Choroid plexus epithelial cell (primary cell): ENCODE data around the gene BDKRB2.

Experiments
- DNase-seq: peaks from one replicate; pipeline ENCODE4 v3.0.0-alpha.2; 2010; ENCODE audit warnings: low read depth
- H3K4me3 ChIP-seq: 2 replicates; pipeline ENCODE4 v1.5.1; 2011; ENCODE audit warnings: low read depth, mild to moderate bottlenecking, control low read depth, low read length, moderate library complexity
- TF ChIP-seq, protein P1 (sequence below): conservative IDR thresholded peaks from 2 replicates; pipeline ENCODE4 v1.5.1; 2011; ENCODE audit warnings: low read depth, mild to moderate bottlenecking, control low read depth, inconsistent platforms, low read length, moderate library complexity

Gene BDKRB2

DNA sequence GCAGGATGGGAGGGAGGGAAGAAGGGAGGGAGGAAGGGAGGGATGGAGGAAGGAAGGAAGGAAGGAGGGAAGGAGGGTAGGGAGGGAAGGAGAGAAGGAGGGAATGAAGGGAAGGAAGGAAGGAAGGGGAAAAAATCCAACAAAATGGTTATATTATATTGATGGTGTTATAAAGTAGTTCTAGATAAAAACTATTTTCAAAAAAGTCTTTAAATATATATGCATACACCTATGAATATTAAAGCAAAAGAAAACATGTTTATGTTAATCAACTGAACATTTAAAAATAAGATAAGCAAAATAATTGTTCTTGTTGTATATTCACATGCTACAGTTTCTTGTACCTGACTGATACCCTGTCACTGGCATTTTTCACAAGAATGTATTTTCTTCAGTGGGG lies 53.3 kb downstream of the BDKRB2 start:
- DNase-seq, result no peak
- H3K4me3 ChIP-seq, result no peak overlapping the region
- TF ChIP-seq, protein P1, sequence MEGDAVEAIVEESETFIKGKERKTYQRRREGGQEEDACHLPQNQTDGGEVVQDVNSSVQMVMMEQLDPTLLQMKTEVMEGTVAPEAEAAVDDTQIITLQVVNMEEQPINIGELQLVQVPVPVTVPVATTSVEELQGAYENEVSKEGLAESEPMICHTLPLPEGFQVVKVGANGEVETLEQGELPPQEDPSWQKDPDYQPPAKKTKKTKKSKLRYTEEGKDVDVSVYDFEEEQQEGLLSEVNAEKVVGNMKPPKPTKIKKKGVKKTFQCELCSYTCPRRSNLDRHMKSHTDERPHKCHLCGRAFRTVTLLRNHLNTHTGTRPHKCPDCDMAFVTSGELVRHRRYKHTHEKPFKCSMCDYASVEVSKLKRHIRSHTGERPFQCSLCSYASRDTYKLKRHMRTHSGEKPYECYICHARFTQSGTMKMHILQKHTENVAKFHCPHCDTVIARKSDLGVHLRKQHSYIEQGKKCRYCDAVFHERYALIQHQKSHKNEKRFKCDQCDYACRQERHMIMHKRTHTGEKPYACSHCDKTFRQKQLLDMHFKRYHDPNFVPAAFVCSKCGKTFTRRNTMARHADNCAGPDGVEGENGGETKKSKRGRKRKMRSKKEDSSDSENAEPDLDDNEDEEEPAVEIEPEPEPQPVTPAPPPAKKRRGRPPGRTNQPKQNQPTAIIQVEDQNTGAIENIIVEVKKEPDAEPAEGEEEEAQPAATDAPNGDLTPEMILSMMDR, result no peak

DNA sequence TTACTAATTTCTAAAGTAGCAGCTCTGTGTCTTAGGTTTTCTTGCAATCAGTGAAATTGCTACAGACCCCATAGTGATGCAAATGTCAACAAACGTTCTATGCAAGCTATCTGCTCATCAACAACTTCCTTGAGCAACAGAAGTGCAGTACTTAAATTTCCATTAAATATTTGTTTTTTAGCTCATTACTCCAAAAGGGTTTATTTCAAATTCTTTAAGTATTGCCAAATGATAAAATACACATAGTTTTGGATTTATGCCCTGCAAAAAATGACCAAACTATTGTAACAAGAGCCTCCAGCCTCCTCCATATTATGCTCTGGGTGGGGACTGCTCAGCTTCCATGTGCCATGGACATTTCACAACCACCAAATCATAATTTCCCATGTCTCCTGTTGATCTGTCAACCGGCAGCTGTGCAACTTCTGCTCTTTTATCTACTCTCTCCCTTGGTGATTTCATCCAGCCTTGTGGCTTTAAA lies 55.7 kb downstream of the BDKRB2 start:
- H3K4me3 ChIP-seq, result no peak overlapping the region
- TF ChIP-seq, protein P1, result no peak
- DNase-seq, result peak; percentile 79

DNA sequence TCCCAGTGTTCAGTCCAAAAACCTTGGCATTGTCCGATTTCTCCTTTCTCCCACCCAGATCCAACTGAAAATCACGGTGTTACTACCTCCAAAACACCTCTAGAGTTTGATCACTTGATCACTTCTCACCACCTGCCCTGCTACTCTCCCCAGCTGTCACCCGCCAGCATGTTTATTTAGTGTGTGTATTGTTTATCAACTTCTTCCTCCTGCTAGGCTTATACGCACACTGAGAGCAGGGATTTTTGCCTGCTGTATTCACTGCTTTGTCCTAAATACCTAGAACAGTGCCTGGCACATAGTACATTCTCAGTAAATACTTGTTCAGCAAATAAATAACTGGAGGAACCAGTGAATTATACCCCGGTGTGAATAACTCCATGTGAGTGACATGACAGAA lies 56.4 kb downstream of the BDKRB2 start:
- DNase-seq, result no peak
- H3K4me3 ChIP-seq, result no peak overlapping the region
- TF ChIP-seq, protein P1, result no peak

DNA sequence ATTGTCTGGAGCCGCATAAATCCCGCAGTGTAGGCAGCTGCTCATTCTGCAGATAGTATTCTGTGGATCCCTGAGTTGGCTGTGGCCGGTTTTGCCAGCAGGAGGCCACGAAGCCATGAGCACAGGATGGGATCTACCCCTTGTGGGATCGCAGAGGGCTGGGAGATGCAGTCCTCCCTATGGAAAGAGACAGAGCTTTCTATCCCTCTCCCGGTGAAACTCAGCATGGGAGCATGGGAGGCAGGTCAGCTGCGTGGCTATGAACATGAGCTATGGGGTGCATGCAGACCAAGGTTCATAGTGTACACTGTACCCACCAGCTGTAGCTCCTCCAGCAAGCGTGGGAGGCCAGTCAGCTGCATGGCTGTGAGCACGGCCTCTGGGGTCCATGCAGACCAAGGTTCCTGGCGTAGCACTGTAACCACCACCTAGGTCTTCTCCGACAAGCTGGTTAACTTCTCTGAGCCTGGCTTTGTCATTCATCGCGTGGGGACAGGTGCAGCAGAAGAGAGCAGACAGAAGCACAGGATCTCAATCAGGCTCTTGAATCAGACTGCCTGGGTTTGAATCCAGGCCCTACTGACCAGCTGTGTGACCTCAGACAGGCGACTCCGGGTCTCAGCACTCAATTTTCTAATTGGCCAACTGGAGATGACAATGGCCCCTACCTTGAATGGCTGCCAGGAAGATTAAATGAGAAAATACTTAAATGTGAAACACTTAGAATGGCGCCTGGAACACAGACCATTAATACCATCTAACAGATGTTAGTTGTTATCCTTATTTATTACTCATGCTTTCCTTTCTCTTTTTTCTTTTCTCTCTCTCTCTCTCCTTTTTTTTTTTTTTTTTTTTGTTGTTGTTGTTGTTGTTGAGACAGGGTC lies 57.4 kb downstream of the BDKRB2 start:
- no peak overlapping the region for H3K4me3 ChIP-seq
- no peak for DNase-seq
- TF ChIP-seq, protein P1, result peak; percentile 17

DNA sequence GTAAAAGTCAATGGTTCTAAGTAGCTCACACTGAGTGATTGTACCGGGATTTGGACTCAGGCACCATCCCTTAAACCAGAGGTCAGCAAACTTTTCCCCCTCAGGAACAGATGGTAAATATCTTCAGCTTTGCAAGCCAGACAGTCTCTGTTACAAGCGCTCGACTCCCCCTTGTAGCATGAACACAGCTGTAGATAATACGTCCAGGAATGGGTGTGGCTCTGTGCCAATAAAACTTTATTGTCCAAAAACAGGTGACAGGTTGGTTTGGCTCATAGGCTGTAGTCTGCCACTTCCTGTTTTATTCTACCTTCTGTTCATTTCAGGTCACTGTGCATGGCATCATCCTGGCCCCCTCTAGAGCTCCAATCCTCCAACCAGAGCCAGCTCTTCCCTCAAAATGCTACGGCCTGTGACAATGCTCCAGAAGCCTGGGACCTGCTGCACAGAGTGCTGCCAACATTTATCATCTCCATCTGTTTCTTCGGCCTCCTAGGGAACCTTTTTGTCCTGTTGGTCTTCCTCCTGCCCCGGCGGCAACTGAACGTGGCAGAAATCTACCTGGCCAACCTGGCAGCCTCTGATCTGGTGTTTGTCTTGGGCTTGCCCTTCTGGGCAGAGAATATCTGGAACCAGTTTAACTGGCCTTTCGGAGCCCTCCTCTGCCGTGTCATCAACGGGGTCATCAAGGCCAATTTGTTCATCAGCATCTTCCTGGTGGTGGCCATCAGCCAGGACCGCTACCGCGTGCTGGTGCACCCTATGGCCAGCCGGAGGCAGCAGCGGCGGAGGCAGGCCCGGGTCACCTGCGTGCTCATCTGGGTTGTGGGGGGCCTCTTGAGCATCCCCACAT lies 58.9 kb downstream of the BDKRB2 start:
- no peak for DNase-seq
- TF ChIP-seq, protein P1, result no peak
- H3K4me3 ChIP-seq, result no peak overlapping the region

DNA sequence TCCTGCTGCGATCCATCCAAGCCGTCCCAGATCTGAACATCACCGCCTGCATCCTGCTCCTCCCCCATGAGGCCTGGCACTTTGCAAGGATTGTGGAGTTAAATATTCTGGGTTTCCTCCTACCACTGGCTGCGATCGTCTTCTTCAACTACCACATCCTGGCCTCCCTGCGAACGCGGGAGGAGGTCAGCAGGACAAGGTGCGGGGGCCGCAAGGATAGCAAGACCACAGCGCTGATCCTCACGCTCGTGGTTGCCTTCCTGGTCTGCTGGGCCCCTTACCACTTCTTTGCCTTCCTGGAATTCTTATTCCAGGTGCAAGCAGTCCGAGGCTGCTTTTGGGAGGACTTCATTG lies 59.5 kb downstream of the BDKRB2 start:
- no peak for DNase-seq
- TF ChIP-seq, protein P1, result no peak
- no peak overlapping the region for H3K4me3 ChIP-seq
